Astrocyte of the spinal cord (primary cell): Measurements from ENCODE around the gene SLC35A4.

Source experiments
- DNase-seq: peaks from one replicate; pipeline ENCODE4 v3.0.0; 2011; ENCODE audit warnings: low read depth, low spot score
- H3K4me3 ChIP-seq: 2 replicates; pipeline ENCODE4 v1.5.1; 2011; ENCODE audit warnings: low read depth, mild to moderate bottlenecking, low read length, moderate library complexity
- in situ Hi-C: cut with HindIII; loops from 2 replicates; pipeline ENCODE4 v1.10.0; 2017; ENCODE audit warnings: low sequenced_read_pairs
- TF ChIP-seq, protein P1 (sequence below): IDR thresholded peaks from 2 replicates; pipeline ENCODE4 v1.5.1; 2012; ENCODE audit warnings: low read depth, mild to moderate bottlenecking, low read length, inconsistent platforms

Gene SLC35A4

DNA sequence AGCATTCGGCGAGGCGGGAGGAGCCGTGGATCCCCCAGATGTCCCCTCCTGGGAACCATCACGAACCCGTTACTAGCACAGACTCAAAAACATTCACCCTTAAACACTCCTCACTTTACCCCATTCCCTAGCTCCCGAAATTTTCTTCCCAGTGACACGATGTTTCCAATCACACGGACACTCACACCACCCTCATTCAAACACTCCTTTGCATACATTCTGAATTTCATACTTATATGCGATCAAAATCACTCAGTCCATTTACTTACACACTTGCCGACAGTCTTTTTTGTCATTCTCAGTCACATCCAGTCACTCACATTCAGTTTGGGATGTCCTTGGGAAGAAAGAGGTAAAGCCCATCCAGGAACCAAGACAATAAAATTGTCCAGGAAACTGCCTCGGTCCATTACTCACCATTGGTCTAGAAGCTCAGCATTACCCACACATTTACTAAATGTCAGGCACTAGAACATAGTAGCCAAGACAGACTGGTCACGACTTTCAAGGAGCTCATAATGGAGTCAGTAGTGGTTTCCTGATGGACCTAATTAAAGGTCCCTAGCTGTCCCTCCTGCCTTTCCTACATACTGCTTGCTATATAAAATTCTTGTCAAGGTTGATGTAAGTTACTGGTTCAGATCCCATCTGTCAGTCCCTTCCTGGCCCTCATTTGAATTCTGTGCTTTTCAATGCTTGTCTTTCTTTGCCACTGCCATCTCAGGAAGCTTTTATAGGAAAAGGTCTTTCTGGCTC is 574 bp downstream of the SLC35A4 start:
- in situ Hi-C loops = no loop called here

DNA sequence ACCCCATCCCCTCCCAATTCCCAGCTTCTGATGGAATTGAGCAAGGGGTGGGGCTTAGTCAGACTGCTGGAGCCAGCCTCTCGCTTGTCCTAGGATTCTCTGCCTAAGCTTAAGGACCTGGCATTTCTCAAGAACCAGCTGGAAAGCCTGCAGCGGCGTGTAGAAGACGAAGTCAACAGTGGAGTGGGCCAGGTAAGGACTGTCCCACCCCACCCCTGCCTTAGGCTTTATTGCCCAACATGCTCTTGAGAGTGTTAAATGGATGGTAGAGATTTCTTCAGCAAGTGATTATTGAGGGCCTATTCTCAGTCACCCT is 1.1 kb downstream of the SLC35A4 start:
- DNase-seq = no peak
- in situ Hi-C loops = no loop called here
- TF ChIP-seq, protein P1, sequence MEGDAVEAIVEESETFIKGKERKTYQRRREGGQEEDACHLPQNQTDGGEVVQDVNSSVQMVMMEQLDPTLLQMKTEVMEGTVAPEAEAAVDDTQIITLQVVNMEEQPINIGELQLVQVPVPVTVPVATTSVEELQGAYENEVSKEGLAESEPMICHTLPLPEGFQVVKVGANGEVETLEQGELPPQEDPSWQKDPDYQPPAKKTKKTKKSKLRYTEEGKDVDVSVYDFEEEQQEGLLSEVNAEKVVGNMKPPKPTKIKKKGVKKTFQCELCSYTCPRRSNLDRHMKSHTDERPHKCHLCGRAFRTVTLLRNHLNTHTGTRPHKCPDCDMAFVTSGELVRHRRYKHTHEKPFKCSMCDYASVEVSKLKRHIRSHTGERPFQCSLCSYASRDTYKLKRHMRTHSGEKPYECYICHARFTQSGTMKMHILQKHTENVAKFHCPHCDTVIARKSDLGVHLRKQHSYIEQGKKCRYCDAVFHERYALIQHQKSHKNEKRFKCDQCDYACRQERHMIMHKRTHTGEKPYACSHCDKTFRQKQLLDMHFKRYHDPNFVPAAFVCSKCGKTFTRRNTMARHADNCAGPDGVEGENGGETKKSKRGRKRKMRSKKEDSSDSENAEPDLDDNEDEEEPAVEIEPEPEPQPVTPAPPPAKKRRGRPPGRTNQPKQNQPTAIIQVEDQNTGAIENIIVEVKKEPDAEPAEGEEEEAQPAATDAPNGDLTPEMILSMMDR = no peak
- H3K4me3 ChIP-seq = peak overlapping the region; percentile 94

More for the DNA sequence above, 574 bp downstream of the SLC35A4 start:
- peak overlapping the region; percentile 94 for H3K4me3 ChIP-seq
- TF ChIP-seq, protein P1 = no peak
- DNase-seq = no peak

DNA sequence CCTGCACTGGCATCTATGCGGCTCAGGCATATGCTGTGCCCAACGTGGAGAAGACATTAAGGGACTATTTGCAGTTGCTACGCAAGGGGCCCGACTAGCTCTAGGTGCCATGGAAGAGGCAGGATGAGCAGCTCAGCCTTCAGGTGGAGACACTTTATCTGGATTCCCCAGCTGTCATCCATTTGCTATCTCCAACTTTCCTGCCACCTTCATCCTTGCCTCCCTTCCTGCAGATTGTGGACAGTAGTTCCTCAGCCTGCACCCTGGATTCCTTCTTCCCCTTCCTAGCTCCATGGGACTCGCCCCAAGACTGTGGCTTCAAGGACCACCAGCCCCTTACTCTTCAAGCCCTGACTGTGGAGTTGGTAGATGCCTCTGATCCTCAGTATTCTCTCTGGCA is 2.0 kb downstream of the SLC35A4 start:
- no peak for DNase-seq
- in situ Hi-C loops = no loop called here
- TF ChIP-seq, protein P1 = no peak
- no peak overlapping the region for H3K4me3 ChIP-seq

DNA sequence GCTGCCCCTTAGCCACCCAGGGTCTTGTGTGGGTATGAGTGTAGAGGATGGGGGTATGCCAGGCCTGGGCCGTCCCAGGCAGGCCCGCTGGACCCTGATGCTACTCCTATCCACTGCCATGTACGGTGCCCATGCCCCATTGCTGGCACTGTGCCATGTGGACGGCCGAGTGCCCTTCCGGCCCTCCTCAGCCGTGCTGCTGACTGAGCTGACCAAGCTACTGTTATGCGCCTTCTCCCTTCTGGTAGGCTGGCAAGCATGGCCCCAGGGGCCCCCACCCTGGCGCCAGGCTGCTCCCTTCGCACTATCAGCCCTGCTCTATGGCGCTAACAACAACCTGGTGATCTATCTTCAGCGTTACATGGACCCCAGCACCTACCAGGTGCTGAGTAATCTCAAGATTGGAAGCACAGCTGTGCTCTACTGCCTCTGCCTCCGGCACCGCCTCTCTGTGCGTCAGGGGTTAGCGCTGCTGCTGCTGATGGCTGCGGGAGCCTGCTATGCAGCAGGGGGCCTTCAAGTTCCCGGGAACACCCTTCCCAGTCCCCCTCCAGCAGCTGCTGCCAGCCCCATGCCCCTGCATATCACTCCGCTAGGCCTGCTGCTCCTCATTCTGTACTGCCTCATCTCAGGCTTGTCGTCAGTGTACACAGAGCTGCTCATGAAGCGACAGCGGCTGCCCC is 2.6 kb downstream of the SLC35A4 start:
- H3K4me3 ChIP-seq = no peak overlapping the region
- no peak for DNase-seq
- TF ChIP-seq, protein P1 = no peak
- in situ Hi-C loops = no loop called here

DNA sequence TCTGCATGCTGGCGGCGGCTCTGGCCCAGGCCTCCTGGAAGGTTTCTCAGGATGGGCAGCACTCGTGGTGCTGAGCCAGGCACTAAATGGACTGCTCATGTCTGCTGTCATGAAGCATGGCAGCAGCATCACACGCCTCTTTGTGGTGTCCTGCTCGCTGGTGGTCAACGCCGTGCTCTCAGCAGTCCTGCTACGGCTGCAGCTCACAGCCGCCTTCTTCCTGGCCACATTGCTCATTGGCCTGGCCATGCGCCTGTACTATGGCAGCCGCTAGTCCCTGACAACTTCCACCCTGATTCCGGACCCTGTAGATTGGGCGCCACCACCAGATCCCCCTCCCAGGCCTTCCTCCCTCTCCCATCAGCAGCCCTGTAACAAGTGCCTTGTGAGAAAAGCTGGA is 3.2 kb downstream of the SLC35A4 start:
- TF ChIP-seq, protein P1 = no peak
- DNase-seq = no peak
- in situ Hi-C loops = no loop called here
- H3K4me3 ChIP-seq = no peak overlapping the region

DNA sequence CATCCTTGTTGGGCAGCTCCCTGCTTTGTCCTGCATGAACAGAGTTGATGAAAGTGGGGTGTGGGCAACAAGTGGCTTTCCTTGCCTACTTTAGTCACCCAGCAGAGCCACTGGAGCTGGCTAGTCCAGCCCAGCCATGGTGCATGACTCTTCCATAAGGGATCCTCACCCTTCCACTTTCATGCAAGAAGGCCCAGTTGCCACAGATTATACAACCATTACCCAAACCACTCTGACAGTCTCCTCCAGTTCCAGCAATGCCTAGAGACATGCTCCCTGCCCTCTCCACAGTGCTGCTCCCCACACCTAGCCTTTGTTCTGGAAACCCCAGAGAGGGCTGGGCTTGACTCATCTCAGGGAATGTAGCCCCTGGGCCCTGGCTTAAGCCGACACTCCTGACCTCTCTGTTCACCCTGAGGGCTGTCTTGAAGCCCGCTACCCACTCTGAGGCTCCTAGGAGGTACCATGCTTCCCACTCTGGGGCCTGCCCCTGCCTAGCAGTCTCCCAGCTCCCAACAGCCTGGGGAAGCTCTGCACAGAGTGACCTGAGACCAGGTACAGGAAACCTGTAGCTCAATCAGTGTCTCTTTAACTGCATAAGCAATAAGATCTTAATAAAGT is 3.9 kb downstream of the SLC35A4 start:
- TF ChIP-seq, protein P1 = no peak
- no peak overlapping the region for H3K4me3 ChIP-seq
- in situ Hi-C loops = no loop called here
- DNase-seq = no peak
